Heart right ventricle (tissue), 16 donors: Measurements from ENCODE around the gene SHROOM3. TPM values are rescaled to one million over a fixed set of nuclear protein-coding genes. Genes with fewer than 3 reads are reported as not detected.
"Not testable (repeated sequence)": the region's sequence is repeated elsewhere in the genome, so short reads cannot be mapped to it uniquely, and the experiment has no call there.

Experiments used
- ATAC-seq, 8 donors: fragments of 200-7000 bp; cut with Tn5 transposase; one replicate each; pipeline ENCODE4 v1.9.1; 2020; ENCODE audit warnings: mild to moderate bottlenecking in 8 of 8, moderate library complexity in 8 of 8, moderate number of reproducible peaks in 1 of 8
- DNase-seq, 2 donors: peaks; one replicate each; pipeline ENCODE4 v3.0.0-alpha.2; 2020
- H3K27ac ChIP-seq, 10 donors: fragments of 200-600 bp; sonication (generic) in 2 of 10; one replicate each; pipeline versions ENCODE4 v1.5.0 to v1.8.0; 2020 to 2022; ENCODE audit warnings: mild to moderate bottlenecking in 3 of 10
- H3K27me3 ChIP-seq, 7 donors: fragments of 200-600 bp; one replicate each; pipeline ENCODE4 v1.8.0; 2021 to 2022; ENCODE audit warnings: mild to moderate bottlenecking in 2 of 7
- H3K36me3 ChIP-seq, 9 donors: fragments of 200-600 bp; sonication (generic) in 1 of 9; one replicate each; pipeline versions ENCODE4 v1.5.0 to v1.8.0; 2020 to 2022; ENCODE audit warnings: mild to moderate bottlenecking in 2 of 9
- H3K4me1 ChIP-seq, 9 donors: fragments of 200-600 bp; sonication (generic) in 1 of 9; one replicate each; pipeline versions ENCODE4 v1.5.0 to v1.8.0; 2020 to 2022; ENCODE audit warnings: mild to moderate bottlenecking in 4 of 9
- H3K4me3 ChIP-seq, 10 donors: fragments of 200-600 bp; sonication (generic) in 2 of 10; one replicate each; pipeline versions ENCODE4 v1.5.0 to v1.8.0; 2020 to 2022; ENCODE audit warnings: mild to moderate bottlenecking in 7 of 10, moderate library complexity in 2 of 10
- H3K9me3 ChIP-seq, 11 donors: fragments of 200-600 bp in 10 of 11; sonication (generic) in 2 of 11; one replicate each; pipeline versions ENCODE4 v1.5.0 to v1.8.0; 2013 to 2022; ENCODE audit warnings: mild to moderate bottlenecking in 2 of 11, control low read depth in 1 of 11, moderate library complexity in 1 of 11
- CTCF ChIP-seq, 9 donors: fragments of 200-600 bp; sonication (generic) in 2 of 9; IDR thresholded peaks; one replicate each; pipeline versions ENCODE4 v1.5.0 to v1.8.0; 2021 to 2022; ENCODE audit warnings: antibody characterized with exemption in 9 of 9, mild to moderate bottlenecking in 5 of 9, moderate library complexity in 1 of 9
- WGBS, 2 donors: extraction: QIAGEN DNeasy Blood & Tissue Kit; methylation state at CpG; one replicate each; pipeline ENCODE4 v1.1.7; 2013; ENCODE audit warnings: inconsistent platforms in 1 of 2; 5-methylcytosine and 5-hydroxymethylcytosine counted together
- intact Hi-C, 10 donors: fragments of 100-400 bp; cut with DNase I; formaldehyde crosslinking; loops; one replicate each; pipeline versions ENCODE4 v1.11.1 to v1.14.2; 2022
- polyA plus RNA-seq, 2 donors: library from polyadenylated mRNA; stranded (reverse); fragments of 200-250 nt; gene quantifications; one replicate each; pipeline ENCODE4 v1.2.3, GENCODE V29; 2013
- total RNA-seq, 10 donors: library from RNA; stranded (reverse); fragmentation: NEBNext Ultra II Directional in 3 of 10; extraction: Animal tissue kit (Norgen Biotek cat#: 25700) in 3 of 10; gene quantifications; one replicate each; pipeline versions ENCODE4 v1.2.1 to v1.2.4, GENCODE V29; 2021 to 2023
- donor health status: Arrhythmogenic right ventricular cardiomyopathy.
- donor health status: ischemic (EF 13 %, LVEDD 7.1; RV severe dilation, severe dysfunction).
- donor health status: healthy with polysubstance abuse.
- donor health status: DM: no; HTN: yes; CAD: no.
- donor health status: DM: no; HTN: no; CAD: no.
- donor health status: ischemic (EF 25% LVEDD 6.9; RV normal size, moderate dysfunction).
- donor health status: ischemic (EF 25% LVEDD 5.7; RV mildly dilated, moderate dysfunction).
- donor health status: healthy.
- donor health status: DM: yes; HTN: yes; CAD: no.
- donor health status: Ischemic cardiomyopathy.
- donor health status: ischemic (EF 35%, LVEDD 5.7; RV mildly dilated, moderate dysfunction).
- donor health status: nonischemic (EF 11% LVEDD 7.7; RV severe dilation, severe dysfunction).
- donor health status: DM: yes; HTN: yes; CAD: no.
- donor health status: PGD.
- donor health status: ischemic (EF 29% LVEDD 5.4; RV normal size, mild dysfunction).
- donor health status: nonischemic (EF 23%, LVEDD 6.1; RV moderate dilation, normal function).

The SHROOM3 gene
- total and polyA plus RNA-seq, 12 donors, result 1.7 to 33.3 (median 15.9) TPM

- Histone ChIP-seq H3K27ac (peak overlapping the region in 1 of 10 donors; percentile 4), H3K9me3 (no peaks in the 10 kb centered on the region), H3K4me3 (no peak overlapping the region), H3K36me3 (no peaks in the 10 kb centered on the region), H3K27me3 (no peaks in the 10 kb centered on the region), H3K4me1 (peaks cover 2 to 49% (median 21%) of the 10 kb centered on the region in 9 donors)
- DNase-seq, result no peak
- ATAC-seq, result peak in 1 of 8 donors; percentile 43
- TF ChIP-seq CTCF (IDR thresholded peaks at IDR 0.05), result no peak
- 38 to 40% methylated on average over 3 of the region's 3 CpGs for WGBS, 2 donors
- intact Hi-C loops, result loop anchor here in 1 of 10 donors (10.0 kb wide), 1 partner anchor 147 kb away; no protein-coding TSS in a partner anchor
Observed at GRCh38 chr4:76607266-76607799, 172.3 kb downstream of the SHROOM3 start.

- TF ChIP-seq CTCF (IDR thresholded peaks at IDR 0.05), result no peak
- no peak for DNase-seq
- intact Hi-C loops, result loop anchor here in 1 of 10 donors (10.0 kb wide), 1 partner anchor 147 kb away; no protein-coding TSS in a partner anchor
- peaks cover 2 to 49% (median 21%) of the 10 kb centered on the region in 9 donors for H3K4me1 ChIP-seq
- H3K36me3 ChIP-seq, result no peaks in the 10 kb centered on the region
- H3K4me3 ChIP-seq, result no peak overlapping the region
- no peaks in the 10 kb centered on the region for H3K9me3 ChIP-seq
- no peaks in the 10 kb centered on the region for H3K27me3 ChIP-seq
- whole genome bisulfite sequencing, 2 donors, result 91 to 98% methylated on average over 1 of the region's 1 CpG
- peak in 3 of 8 donors; percentile 26 to 39 (median 29) for ATAC-seq
- peak overlapping the region in 1 of 10 donors; percentile 4 for H3K27ac ChIP-seq
Observed at GRCh38 chr4:76607846-76608245, 172.8 kb downstream of the SHROOM3 start.

- ATAC-seq, H3K9me3 ChIP-seq, H3K36me3 ChIP-seq, H3K27ac ChIP-seq, DNase-seq, H3K4me3 ChIP-seq, H3K27me3 ChIP-seq: not testable (repeated sequence)
- H3K4me1 ChIP-seq, result peaks cover 2 to 51% (median 21%) of the 10 kb centered on the region in 9 donors
- intact Hi-C loops, result loop anchor here in 1 of 10 donors (10.0 kb wide), 1 partner anchor 146 kb away; no protein-coding TSS in a partner anchor
Observed at GRCh38 chr4:76608549-76608948, 173.5 kb downstream of the SHROOM3 start.

GRCh38 chr4:76610751-76611547 is 175.9 kb downstream of the SHROOM3 start:
- Histone ChIP-seq H3K36me3 (no peaks in the 10 kb centered on the region), H3K27ac (peak overlapping the region in 5 of 10 donors; percentile 27 to 54 (median 44)), H3K27me3 (no peaks in the 10 kb centered on the region), H3K4me1 (peaks cover 0 to 50% (median 14%) of the 10 kb centered on the region in 9 donors), H3K9me3 (no peaks in the 10 kb centered on the region), H3K4me3 (peak overlapping the region in 1 of 10 donors; percentile 2)
- WGBS, 2 donors, result 39 to 45% methylated on average over 8 of the region's 8 CpGs
- no peak for DNase-seq
- TF ChIP-seq CTCF (IDR thresholded peaks at IDR 0.05), result peak in 2 of 9 donors; percentile 21 to 25
- peak in 5 of 8 donors; percentile 27 to 48 (median 40) for ATAC-seq
- intact Hi-C loops, result no loop called here
